Kidney (tissue), 14 donors: ENCODE results near the gene COL11A2. TPM values are rescaled to one million over a fixed set of nuclear protein-coding genes. Genes with fewer than 3 reads are reported as not detected.

Experiments
- DNase-seq, 5 donors: peaks; one replicate each; pipeline ENCODE4 v3.0.0-alpha.2; 2013 to 2020
- FAIRE-seq: peaks from 2 replicates; lab custom pipeline; 2012; peaks lifted over from hg19 to GRCh38; lab: Jason Lieb, UNC
- H3K27ac ChIP-seq, 2 donors: one replicate each; pipeline ENCODE4 v1.7.0; 2013; ENCODE audit warnings: low read depth in 2 of 2, low read length in 2 of 2, inconsistent platforms in 1 of 2
- H3K27me3 ChIP-seq: one replicate; pipeline ENCODE4 v1.7.1; 2013; ENCODE audit warnings: low read length, inconsistent platforms; ENCODE audit not compliant: control insufficient read depth, insufficient read depth
- H3K36me3 ChIP-seq, 3 donors: one replicate each; pipeline versions ENCODE4 v1.7.0 to v1.7.1; 2013; ENCODE audit warnings: low read length in 3 of 3, control low read depth in 1 of 3, inconsistent platforms in 1 of 3; ENCODE audit not compliant: insufficient read depth in 3 of 3, control insufficient read depth in 2 of 3
- H3K4me1 ChIP-seq, 3 donors: one replicate each; pipeline versions ENCODE4 v1.7.0 to v1.7.1; 2013; ENCODE audit warnings: low read length in 3 of 3, inconsistent platforms in 1 of 3, low read depth in 1 of 3; ENCODE audit not compliant: control insufficient read depth in 2 of 3, insufficient read depth in 2 of 3
- H3K4me3 ChIP-seq, 3 donors: one replicate each; pipeline versions ENCODE4 v1.7.0 to v1.8.1; 2013; ENCODE audit warnings: low read length in 3 of 3, control low read depth in 1 of 3, inconsistent platforms in 1 of 3
- H3K9ac ChIP-seq, 3 donors: one replicate each; pipeline versions ENCODE4 v1.7.0 to v1.7.1; 2013; ENCODE audit warnings: low read length in 3 of 3, control low read depth in 1 of 3, inconsistent platforms in 1 of 3
- H3K9me3 ChIP-seq, 3 donors: one replicate each; pipeline versions ENCODE4 v1.7.0 to v1.7.1; 2013; ENCODE audit warnings: low read length in 3 of 3, control low read depth in 1 of 3, inconsistent platforms in 1 of 3; ENCODE audit not compliant: control insufficient read depth in 2 of 3, insufficient read depth in 1 of 3
- CTCF ChIP-seq: IDR thresholded peaks from 3 replicates; pipeline ENCODE4 v1.5.1; 2012; ENCODE audit warnings: mild to moderate bottlenecking, moderate library complexity, borderline replicate concordance; ENCODE audit not compliant: insufficient read depth; ENCODE audit errors: extremely low read depth
- intact Hi-C: fragments of 100-400 bp; cut with DNase I; formaldehyde crosslinking; loops from one replicate; pipeline ENCODE4 v1.11.1; 2022
- polyA plus RNA-seq: library from polyadenylated mRNA; stranded (reverse); fragments of 350-450 nt; fragmentation: Illumina TruSeq; extraction: RNeasy Lipid Tissue Mini Kit (QIAGEN cat#74804); gene quantifications from one replicate; pipeline ENCODE4 v1.2.3, GENCODE V29; 2014; ENCODE audit warnings: low read depth, low replicate concordance; ENCODE audit not compliant: insufficient read depth
- total RNA-seq: library from RNA; stranded (reverse); fragmentation: NEBNext Ultra II Directional; extraction: Animal tissue kit (Norgen Biotek cat#: 25700); gene quantifications from one replicate; pipeline ENCODE4 v1.2.1, GENCODE V29; 2021
- donor health status: control.
- donor health status: control.
- donor health status: control.
- donor health status: control.
- donor health status: control.
- donor health status: DM: yes; HTN: yes; CAD: no.
- donor health status: Normal renal cell carcinoma (clear cell type).

COL11A2 gene
- total and polyA plus RNA-seq, 2 donors from 2014 or later: 0.85 to 2.3 TPM

- Histone ChIP-seq H3K4me3 (no peak overlapping the region), H3K9me3 (no peaks in the 10 kb centered on the region), H3K4me1 (no peaks in the 10 kb centered on the region), H3K27ac (no peak overlapping the region), H3K36me3 (no peaks in the 10 kb centered on the region), H3K9ac (no peak overlapping the region), H3K27me3 (no peaks in the 10 kb centered on the region)
- intact Hi-C loops: no loop called here
- FAIRE-seq (no peak), DNase-seq (no peak)
- no peak for TF ChIP-seq CTCF
These were observed 24.6 kb downstream of the COL11A2 start for GRCh38 chr6:33167374-33168283.

- Histone ChIP-seq H3K9ac (no peak overlapping the region), H3K4me3 (no peak overlapping the region), H3K27me3 (no peaks in the 10 kb centered on the region), H3K9me3 (no peaks in the 10 kb centered on the region), H3K4me1 (peaks cover 0 to 3% (median 0%) of the 10 kb centered on the region in 3 donors), H3K27ac (no peak overlapping the region), H3K36me3 (no peaks in the 10 kb centered on the region)
- no peak for DNase-seq
- FAIRE-seq: no peak
- no peak for TF ChIP-seq CTCF
- intact Hi-C loops: no loop called here
These were observed 25.5 kb downstream of the COL11A2 start for GRCh38 chr6:33166811-33167210.

GRCh38 chr6:33166363-33166762 lies 25.9 kb downstream of the COL11A2 start:
- intact Hi-C loops: no loop called here
- H3K27me3 ChIP-seq: no peaks in the 10 kb centered on the region

More at GRCh38 chr6:33166363-33166762, 25.9 kb downstream of the COL11A2 start:
- no peaks in the 10 kb centered on the region for H3K36me3 ChIP-seq
- H3K4me3 ChIP-seq: no peak overlapping the region
- H3K4me1 ChIP-seq: peaks cover 0 to 4% (median 0%) of the 10 kb centered on the region in 3 donors
- no peak overlapping the region for H3K27ac ChIP-seq
- H3K9ac ChIP-seq: no peak overlapping the region
- FAIRE-seq: no peak
- no peaks in the 10 kb centered on the region for H3K9me3 ChIP-seq
- TF ChIP-seq CTCF: no peak
- no peak for DNase-seq
